GM19099 (cell line): ENCODE measurements around the gene CDC42BPA.

Experiments
- POLR2A ChIP-seq: IDR thresholded peaks from 3 replicates; pipeline ENCODE4 v1.6.1; 2011; ENCODE audit warnings: low read depth; ENCODE audit not compliant: insufficient read length; ENCODE audit errors: extremely low read depth

CDC42BPA gene

DNA sequence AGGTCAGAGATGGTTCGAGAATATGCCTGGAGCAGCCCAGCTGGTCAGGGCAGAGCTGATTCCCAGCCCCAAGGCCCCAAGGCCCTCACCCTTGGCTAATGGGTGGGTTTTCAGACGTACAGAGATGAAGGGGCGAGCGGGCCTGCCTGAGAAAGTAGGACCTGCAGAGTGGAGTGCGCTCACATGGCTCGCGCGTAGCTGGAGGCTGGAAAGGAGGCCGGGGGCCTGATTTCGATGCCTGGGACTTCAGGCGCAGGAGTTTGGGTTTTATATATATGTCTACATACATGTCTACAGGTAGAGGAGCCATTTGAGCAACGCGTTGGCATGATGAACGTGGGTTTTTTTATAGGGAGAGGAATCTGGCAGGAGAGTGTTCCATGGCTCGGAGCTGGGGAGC lies 369.3 kb downstream of the CDC42BPA start:
- TF ChIP-seq POLR2A, result no peak

DNA sequence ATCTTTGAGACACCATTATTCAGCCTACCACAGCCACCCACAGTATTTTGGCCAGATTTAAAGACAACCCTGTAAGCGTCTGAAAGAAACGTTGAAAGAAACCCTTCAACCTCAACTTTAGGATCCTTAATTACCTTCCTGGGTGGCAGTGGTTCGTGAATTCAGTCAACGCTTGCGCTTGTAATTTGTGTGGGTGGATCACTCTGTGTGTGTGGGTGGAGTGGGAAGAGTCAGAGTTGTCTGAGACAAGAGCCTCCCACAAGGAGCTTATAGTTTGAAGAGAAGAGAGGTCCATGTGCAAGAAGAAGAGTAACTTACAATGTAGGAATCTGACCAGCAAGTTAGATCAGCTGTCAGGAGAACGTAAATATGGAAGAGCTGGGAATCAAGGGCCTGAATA lies 369.8 kb downstream of the CDC42BPA start:
- no peak for TF ChIP-seq POLR2A

DNA sequence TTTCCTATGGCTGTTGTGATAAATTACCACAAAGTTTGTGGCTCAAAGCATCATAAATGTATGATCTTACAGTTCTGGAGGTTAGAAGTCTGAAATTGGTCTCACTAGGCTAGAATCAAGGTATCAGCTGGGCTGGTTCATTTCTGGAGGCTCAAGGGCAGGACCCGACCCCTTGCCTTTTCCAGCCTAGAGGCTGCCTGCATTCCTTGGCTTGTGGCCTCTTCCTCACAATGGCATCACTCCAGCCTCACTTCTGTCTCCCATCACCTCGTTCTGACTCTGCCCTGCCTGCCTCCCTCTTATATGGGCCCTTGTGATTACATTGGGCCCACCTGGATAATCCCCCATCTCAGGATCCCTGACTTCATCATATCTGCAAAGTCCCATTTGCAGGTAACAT lies 370.2 kb downstream of the CDC42BPA start:
- no peak for TF ChIP-seq POLR2A

DNA sequence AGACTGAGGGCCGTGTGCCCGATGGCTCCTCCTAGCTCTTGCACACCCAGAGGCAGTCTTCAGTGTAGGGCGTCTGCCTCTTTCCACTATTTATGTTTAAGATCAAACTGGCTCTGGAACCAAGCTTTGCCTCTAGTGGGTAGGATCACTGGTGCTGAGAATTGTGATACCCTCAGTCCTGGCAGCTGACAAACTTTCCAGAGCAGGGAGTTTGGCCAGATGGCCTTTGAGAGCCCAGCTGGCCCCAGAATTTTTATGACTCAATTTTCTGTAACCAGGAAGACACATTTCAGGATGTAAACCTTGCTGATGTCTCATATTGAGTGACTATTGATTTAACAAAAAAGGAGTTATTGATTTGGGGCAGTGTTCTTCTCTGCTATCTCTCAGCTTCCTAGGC lies 371.5 kb downstream of the CDC42BPA start:
- no peak for TF ChIP-seq POLR2A

DNA sequence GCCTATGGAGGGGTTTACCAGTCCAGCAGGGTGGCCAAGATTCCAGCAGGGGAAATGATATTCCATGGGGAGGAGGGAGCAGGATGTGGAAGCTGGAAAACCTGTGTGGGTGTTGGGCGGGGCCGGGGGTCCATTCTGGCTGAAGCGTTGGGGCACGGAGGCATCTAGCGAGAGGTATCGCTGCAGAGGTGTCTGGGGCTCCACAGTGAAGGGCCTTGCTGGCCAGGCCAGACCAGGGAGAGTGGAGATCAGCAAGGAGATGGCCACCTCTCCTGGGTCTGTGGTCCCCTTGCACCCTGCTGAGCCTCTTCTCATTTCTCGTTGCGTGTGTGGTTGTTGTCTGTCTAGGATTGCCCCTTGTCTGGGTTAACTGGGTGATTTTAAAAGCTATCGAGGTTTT lies 372.0 kb downstream of the CDC42BPA start:
- no peak for TF ChIP-seq POLR2A

DNA sequence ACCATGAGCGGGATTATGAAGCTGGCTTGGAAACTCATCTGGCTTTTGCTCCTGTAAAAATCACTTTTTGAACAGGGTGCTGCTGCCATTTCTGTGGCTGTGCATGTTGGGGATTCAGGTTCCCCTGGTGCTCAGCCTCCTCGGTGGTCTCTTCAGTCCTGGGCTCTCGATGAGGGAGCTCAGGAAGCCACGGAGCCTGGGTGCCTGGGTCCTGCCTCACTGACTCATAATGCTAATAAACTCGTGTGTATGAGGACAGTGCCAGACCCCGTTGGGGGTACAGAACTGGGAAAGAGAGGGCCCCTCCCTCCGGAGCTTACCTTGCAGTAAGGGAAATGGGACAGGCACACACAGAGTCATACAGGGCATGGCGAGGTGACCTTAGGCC lies 372.4 kb downstream of the CDC42BPA start:
- TF ChIP-seq POLR2A, result no peak

DNA sequence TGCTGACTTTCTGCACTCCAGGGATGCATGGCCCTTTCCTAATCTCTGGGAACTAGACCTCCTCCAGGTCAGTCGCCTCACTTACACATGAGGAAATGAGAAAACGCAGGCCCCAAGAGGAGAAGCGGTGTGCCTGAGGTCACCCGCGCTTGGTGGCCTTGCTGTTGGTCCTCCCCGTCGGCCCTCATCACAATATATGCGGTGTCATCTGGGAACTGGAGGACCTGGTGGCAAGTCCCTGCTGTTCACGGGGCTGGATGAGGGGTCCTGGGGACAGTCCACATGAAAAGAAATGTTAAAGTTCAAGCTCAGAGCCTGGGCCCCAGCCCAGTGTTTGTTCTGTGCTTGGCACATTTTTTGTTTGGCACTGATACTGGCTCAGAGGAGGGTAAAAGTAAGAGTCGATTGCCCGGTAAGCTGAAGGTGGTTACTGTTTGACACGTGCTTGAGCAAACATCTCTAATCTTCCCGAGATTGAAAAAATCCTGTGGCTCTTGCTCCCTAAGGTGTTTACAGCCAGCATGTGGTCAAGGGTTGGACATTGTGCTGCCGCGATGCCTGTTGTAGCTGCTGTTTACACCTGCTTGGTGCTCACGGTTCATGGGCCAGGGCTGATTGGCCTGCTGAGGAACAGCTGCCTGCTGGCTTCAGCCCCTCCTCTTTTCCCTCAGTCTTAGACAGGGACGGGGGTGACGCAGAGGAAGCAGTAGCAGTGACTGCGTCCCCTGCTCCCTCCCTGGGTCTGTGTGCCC lies 373.0 kb downstream of the CDC42BPA start:
- no peak for TF ChIP-seq POLR2A

DNA sequence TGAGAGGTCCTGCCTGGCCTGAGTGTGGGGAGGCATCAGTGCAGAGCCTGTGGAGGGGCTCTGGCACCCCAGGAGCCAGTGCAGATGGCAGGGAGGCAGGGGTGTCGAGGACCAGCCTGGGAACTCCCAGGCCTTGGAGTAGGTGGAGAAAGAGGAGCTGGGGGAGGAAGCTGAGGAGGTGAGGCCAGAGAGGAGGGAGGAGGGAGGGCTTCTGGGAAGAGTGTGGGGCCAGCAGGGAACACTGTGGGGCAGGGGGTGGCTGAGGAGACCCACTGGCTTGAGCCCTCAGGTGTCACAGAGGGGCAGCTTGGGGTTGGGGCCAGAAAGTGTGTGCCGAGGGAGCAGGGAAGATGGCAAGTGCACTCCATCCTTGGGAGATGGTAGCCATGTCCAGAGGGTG lies 374.4 kb downstream of the CDC42BPA start:
- TF ChIP-seq POLR2A, result no peak

DNA sequence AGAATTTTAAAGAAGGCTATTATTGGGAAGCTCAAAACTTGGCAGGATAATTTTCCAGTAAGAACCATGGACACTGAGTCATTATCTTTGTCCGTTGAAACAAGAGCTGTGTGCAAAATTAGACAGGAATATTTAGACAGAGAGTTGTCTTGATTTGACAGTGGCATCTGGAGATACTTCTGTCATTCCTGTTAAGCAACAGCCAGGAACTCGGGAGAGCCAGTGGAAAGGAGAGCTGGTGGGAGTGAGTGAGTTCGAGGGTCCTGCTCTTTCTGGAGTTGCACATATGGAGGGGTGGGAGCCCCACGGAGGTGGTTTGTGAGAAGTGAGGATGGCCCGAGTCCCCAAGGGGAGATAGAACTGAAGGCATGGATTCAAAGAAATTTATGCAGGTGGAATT lies 375.1 kb downstream of the CDC42BPA start:
- no peak for TF ChIP-seq POLR2A

DNA sequence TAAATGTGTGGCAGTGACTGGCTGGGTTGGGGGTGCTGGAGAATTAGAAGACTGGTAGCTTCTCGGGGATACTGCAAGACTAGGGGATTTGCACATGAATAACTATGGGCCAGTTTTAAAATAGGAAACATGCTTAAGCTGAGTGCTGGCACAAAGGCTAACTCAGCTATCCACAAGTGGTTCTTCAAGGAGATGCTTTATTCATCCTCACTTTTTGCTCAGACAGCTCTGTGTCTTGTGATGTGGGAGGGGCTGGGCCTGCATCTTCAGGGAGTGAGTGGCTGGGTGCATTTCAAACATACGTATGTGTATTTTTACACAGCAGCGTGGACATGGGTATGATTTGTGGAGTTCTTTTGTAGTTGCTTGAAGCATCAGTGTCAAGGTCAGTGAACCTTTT lies 375.9 kb downstream of the CDC42BPA start:
- no peak for TF ChIP-seq POLR2A

DNA sequence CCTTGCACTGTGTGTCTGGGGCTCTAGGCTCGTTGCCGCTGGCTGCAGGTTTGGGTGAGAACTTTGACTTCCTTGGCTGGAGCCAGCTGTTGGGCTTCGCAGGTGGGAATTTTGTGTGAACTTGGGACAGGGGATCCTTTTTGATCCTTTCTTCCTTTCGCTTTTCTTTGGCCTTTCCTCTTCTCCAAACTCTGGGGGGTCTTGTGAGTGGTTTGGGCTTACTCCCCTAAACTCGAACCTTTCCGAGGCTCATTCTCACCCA lies 377.6 kb downstream of the CDC42BPA start:
- TF ChIP-seq POLR2A, result no peak

DNA sequence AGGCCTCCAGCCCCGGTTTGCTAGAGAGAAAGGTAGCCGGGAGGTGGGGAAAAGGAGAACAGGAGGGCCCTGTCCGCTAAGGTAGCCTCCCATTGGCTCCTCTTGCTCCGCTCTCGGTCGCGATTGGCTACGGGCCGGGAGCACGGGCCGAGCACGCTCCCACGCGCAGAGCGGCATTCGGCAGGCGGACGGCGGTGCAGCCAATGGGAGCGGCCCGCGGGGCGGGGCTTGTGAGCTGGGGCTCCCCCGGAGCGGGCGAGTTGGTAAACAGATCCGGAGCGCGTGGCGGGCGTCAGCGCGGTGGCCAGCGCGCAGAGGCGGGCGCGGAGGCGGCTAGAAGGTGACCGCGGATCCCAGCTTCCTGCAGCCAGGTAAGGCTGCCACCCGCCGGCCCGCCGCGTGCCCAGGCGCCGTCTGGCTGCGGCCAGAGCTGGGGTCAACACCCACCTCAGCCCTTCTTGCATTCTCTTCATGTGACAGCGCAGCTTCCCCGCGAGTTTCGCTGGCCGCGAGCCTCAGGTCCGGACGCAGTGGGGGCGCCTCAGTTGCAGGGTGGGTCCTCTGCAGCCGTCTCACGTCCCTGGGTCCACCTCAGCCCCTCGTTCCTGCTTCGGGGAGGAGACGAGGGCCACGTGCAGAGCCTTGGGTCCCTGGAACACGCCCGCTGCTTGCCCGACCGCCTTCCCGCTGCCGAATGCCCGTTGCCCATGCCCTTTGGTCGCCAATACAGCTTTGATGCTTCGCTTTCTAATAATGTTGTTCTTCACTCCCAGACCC lies 378.1 kb downstream of the CDC42BPA start, which contains the start of gene COQ8A:
COQ8A (plus strand) TSS at position 266 of the 777 bp plus-strand sequence. CDS start 21,092 bp downstream, outside the sequence.
- no peak for TF ChIP-seq POLR2A
